Activated naive CD8-positive, alpha-beta T cell treated with anti-CD3 and anti-CD28 coated beads, Interleukin-2, amount 50 U/mL, for 16 hours (primary cell): ENCODE measurements around the gene POC1B.

Experiments used
- DNase-seq: peaks from one replicate; pipeline ENCODE4 v3.0.0-alpha.2; 2020; ENCODE audit warnings: low read depth, low spot score

POC1B gene

GRCh38 chr12:89389755-89390661, 135.8 kb downstream of the POC1B start:
- DNase-seq = no peak

- no peak for DNase-seq
Observed at GRCh38 chr12:89386138-89386537, 139.7 kb downstream of the POC1B start.

GRCh38 chr12:89384807-89385206, 141.0 kb downstream of the POC1B start:
- no peak for DNase-seq

DNA sequence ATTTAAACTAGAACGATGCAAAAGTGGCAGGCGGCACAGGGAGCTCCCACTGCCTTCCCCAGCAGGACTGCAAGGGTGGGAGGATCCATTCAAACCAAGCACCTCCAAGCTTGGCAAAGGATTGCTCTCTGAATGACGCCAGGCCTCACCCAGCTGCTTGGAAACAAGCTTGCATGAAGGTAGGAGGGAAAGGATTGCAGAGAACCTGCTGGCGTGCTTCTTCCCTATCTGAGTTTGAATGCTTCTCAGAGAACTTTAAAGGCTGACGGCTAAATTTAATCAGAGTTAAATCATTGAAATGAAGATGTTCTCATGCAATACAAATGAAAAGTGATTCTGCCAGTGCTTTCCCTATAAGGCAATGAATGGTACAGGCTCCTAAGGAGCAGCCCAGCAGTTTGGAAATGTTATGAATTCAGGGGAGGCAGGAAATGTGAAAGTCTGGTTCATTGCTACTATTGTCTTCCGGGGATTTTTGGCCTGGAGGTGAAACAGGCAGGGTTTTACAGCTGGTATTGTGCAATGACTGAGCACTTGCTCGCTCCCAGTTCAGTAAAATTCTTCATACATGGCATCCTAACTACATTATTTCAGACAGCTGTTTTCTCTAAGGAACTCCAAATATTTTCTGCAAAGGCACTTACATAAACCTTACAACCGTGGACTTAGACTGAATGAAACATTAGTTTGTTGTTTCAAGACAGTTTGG, 141.6 kb downstream of the POC1B start:
- no peak for DNase-seq

DNA sequence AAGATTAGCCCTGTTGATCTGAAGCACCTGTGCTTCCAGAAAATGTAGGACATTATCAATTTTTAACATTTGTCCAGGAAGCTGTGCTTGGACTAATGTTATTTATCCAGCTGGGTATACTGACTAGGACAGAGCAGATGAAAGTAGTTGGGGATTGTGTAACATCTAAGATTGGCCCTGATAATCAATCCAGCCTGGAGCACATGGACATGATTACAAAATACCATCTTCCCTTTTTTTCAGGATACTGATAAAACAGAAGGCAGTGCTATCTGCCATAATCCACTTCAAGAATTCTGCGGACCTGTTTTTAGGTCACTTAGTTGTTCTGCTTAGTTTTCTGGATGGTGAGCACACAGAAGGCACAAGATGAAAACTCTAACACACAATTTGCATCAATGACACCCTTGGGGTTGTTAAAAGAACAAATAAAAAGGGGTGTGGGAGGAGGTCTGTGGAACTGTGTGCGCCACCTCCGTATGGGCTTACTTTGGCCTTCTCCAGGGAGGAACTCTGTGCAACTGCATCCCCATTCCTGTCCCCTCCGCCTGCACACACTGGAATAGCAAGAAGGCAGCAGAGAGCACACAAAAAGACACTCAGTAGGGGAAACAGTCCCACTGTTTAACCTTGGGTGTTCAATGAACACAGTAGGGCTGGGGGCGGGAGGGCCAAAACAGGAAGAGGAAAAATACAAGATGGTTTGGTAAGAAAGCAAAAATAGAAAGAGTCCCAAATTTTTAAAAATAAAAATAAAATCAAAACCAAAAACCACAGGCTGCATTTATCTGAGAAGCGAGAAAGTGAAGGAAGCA, 142.4 kb downstream of the POC1B start:
- DNase-seq = no peak

DNA sequence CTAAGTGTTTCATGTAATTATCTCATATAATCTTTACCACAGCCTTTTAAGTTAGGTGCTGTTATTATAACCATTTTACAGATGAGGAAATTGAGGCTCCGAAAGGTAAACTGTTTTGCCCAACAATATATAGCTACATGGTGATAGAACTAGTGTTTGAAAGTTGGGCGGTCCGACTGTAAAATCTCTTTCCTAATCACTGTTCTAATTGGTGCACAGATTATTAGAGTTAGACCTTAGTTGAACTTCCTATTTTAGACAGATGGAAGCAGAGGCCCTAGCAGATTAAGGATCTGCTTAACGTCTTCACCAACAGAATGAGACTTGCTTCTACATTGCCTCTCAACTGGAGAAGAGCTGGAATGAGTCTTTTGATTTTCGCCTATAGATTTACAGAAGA, 143.5 kb downstream of the POC1B start:
- no peak for DNase-seq

- no peak for DNase-seq
Observed at GRCh38 chr12:89379839-89380467, 145.9 kb downstream of the POC1B start.

DNA sequence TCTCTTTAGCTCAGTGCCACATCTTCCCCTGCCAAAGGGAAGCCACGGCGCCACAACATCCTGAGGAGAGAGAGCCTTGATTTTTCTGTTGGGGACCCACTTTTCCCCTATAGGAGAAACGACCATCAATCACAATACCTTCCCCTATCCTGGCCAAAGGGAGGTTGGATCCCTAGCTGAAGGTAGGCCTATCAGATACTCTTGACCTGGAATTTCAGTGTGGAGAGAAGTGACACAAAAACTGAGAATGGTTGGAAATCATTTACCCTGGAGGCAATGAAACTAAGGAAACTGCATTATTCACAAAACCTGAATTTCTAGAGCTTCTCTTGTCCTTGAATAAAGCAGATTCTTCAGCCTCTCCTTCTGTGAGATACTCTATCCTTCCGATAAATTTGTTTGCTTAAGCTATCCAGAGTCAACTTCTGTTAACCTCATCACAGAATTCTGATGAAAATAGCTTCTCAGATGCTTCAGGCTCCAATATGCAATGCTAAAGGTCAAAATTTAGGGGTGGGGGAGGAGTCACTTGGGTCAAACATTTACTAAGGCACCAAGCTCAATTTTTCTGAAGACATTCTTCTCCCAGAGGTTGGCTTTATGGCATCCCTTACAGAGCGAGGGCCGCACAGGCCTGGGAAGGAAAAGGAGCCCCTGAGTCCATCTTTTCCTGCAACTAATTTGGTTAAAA, 146.6 kb downstream of the POC1B start:
- no peak for DNase-seq

GRCh38 chr12:89376844-89377243, 149.0 kb downstream of the POC1B start:
- DNase-seq = no peak

DNA sequence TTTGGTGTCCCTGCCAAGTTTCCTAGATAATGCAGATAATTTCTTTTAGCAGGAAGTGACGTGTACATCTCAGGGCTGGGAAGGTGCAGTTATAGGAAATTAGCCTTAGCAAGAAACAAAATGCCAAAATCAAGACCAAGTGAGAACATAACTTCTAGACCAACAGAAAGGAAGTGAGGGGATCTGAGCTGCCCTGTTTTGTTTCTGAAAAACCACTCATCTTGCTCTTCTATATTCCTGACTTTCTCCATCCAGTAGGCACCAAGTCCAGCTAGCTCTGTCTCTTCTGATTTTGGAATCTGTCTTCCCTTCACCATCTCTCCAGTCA, 149.7 kb downstream of the POC1B start:
- no peak for DNase-seq

DNA sequence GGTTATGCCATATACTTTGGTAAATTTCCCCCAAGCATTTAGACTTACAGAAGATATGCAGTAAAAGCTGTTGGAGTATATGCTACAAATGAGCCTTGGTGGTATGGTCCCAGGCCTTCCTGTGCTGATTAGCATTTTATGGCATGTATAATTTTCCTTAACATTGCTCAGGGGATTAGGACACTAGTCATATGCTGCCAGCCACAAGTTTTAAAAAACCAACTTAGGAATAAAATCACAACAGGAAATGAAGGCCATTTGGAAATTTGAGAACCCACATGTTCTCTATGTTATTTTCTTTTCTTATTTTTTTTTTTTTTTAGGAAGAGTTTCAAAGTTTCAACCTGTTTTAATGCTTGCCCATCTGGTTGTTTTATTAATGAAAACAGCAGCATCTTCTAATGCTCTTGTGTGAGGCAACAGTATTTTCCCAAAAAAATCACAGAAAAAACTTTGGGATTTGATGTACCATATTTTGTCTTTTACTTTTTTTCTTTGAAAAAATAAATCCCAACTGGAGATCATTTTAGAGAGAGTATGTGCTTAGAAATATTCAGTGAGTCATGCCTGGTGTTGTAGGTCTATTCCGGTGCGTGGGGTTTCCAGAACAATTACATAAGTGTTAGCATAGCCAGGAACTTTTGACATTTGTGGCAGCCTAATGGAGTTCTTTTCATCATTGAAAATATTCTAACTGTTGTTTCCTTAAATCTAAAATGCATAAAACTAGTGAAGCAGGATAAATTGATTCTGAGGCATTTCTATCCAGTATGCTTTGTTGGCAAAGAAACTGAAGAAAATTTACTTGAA, 151.9 kb downstream of the POC1B start:
- no peak for DNase-seq

GRCh38 chr12:89372584-89373370, 153.1 kb downstream of the POC1B start:
- DNase-seq = no peak

- no peak for DNase-seq
Observed at GRCh38 chr12:89370850-89371249, 155.0 kb downstream of the POC1B start.

GRCh38 chr12:89370421-89370831, 155.4 kb downstream of the POC1B start:
- no peak for DNase-seq
